HUES48 (cell line): ENCODE results near the gene CYP4A22.
"Not testable (repeated sequence)": the region's sequence is repeated elsewhere in the genome, so short reads cannot be mapped to it uniquely, and the experiment has no call there.

Source experiments
- H3K27ac ChIP-seq: one replicate; pipeline ENCODE4 v1.7.0; 2013; ENCODE audit warnings: low read depth, low read length, inconsistent platforms
- H3K27me3 ChIP-seq: 2 replicates; pipeline ENCODE4 v1.6.1; 2013; ENCODE audit warnings: mild to moderate bottlenecking, low read length; ENCODE audit not compliant: control insufficient read depth, insufficient read depth
- H3K36me3 ChIP-seq: 2 replicates; pipeline ENCODE4 v1.6.1; 2013; ENCODE audit warnings: low read length; ENCODE audit not compliant: control insufficient read depth, insufficient read depth
- H3K4me1 ChIP-seq: 2 replicates; pipeline ENCODE4 v1.6.1; 2013; ENCODE audit warnings: mild to moderate bottlenecking, low read length; ENCODE audit not compliant: control insufficient read depth, insufficient read depth
- H3K4me3 ChIP-seq: 2 replicates; pipeline ENCODE4 v1.5.1; 2013; ENCODE audit warnings: mild to moderate bottlenecking, low read depth, low read length
- H3K9ac ChIP-seq: 2 replicates; pipeline ENCODE4 v1.6.1; 2013; ENCODE audit warnings: mild to moderate bottlenecking, low read depth, low read length, moderate library complexity
- H3K9me3 ChIP-seq: 2 replicates; pipeline ENCODE4 v1.6.1; 2013; ENCODE audit warnings: low read length; ENCODE audit not compliant: control insufficient read depth, insufficient read depth

CYP4A22 gene

DNA sequence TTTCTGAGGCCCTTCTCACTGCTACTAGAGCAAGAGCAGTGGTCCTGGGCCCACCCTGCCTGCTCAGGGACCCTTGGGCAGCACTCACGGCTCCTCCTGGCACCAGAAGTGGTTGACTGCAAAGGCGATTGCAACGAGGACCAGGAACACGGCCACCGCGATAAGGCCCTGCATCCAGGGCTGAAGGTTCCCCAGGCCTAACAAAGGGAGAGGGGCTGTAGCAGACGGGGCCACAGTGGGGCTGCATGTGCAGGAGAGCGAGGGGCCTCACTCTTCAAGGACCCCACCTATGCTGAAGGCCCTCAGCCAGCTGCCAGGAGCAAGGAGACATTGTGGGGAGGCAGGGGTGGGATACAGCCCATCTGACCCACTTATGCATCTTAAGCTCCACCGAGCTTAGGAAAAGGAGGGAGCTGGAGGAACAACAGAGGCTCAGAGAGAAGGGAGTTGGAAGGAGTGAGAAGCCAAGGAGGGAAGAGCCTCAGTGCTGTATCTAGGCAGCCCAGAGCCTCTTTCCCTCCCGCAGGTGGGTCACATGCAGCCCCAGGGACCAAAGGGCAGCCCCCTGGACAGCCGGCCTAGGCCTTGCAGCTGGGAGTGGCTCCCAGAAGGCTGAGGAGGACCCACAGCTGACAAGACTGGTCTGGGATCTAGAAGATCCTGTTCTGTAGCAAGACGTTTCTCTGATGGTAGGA is 50.1 kb downstream of the CYP4A22 start:
- peaks cover 3% of the 10 kb centered on the region; the same call in 1 of the 2 replicates for H3K4me1 ChIP-seq
- no peak overlapping the region for H3K4me3 ChIP-seq
- H3K27me3 ChIP-seq = peaks cover 3% of the 10 kb centered on the region
- no peak overlapping the region for H3K9ac ChIP-seq
- no peak overlapping the region for H3K27ac ChIP-seq
- H3K36me3 ChIP-seq = no peaks in the 10 kb centered on the region
- no peaks in the 10 kb centered on the region for H3K9me3 ChIP-seq

DNA sequence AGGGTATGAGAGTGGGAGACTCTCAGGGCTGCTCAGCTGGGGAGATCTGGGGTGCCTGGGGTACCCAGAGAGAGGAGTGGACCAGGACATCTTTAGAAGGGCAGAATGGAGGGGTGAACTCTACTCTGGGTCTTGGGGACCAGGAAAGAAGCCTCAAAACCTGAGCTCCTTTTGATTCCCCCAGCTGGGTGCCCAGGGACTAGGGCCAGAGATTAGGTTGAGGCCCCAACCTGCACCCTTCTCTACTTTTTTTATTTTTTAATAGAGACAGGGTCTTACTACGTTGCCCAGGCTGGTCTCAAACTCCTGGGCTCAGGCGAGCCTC is 50.6 kb downstream of the CYP4A22 start:
- Histone ChIP-seq H3K27me3 (peaks cover 3% of the 10 kb centered on the region), H3K9ac (no peak overlapping the region), H3K4me1 (peaks cover 8% of the 10 kb centered on the region), H3K36me3 (no peaks in the 10 kb centered on the region), H3K9me3 (no peaks in the 10 kb centered on the region), H3K4me3 (no peak overlapping the region), H3K27ac (no peak overlapping the region)

GRCh38 chr1:47188791-47189785 is 51.8 kb downstream of the CYP4A22 start:
- no peaks in the 10 kb centered on the region for H3K36me3 ChIP-seq
- H3K27me3 ChIP-seq = peaks cover 9% of the 10 kb centered on the region
- H3K4me1 ChIP-seq = peaks cover 15% of the 10 kb centered on the region
- no peak overlapping the region for H3K9ac ChIP-seq
- H3K4me3 ChIP-seq = no peak overlapping the region
- no peaks in the 10 kb centered on the region for H3K9me3 ChIP-seq
- no peak overlapping the region for H3K27ac ChIP-seq

- peaks cover 18% of the 10 kb centered on the region for H3K27me3 ChIP-seq
- H3K27ac ChIP-seq = no peak within 1 kb of the TSS
- H3K9me3 ChIP-seq = no peaks in the 10 kb centered on the region
- no peak within 1 kb of the TSS for H3K9ac ChIP-seq
- H3K4me1 ChIP-seq = peaks cover 15% of the 10 kb centered on the region
- no peaks in the 10 kb centered on the region for H3K36me3 ChIP-seq
- H3K4me3 ChIP-seq = no peak within 1 kb of the TSS
These were observed 52.7 kb downstream of the CYP4A22 start, which contains the start of gene PDZK1IP1 for GRCh38 chr1:47189844-47190508. TSS of gene PDZK1IP1 (minus strand) at chr1:47190036. CDS start at chr1:47189932, 104 bp downstream.

GRCh38 chr1:47190509-47190855 is 53.2 kb downstream of the CYP4A22 start:
- no peaks in the 10 kb centered on the region for H3K36me3 ChIP-seq
- no peak overlapping the region for H3K9ac ChIP-seq
- H3K9me3 ChIP-seq = no peaks in the 10 kb centered on the region
- peaks cover 22% of the 10 kb centered on the region for H3K27me3 ChIP-seq
- no peak overlapping the region for H3K4me3 ChIP-seq
- H3K27ac ChIP-seq = no peak overlapping the region
- H3K4me1 ChIP-seq = peaks cover 15% of the 10 kb centered on the region

- peaks cover 15% of the 10 kb centered on the region for H3K4me1 ChIP-seq
- H3K27ac ChIP-seq = no peak overlapping the region
- H3K9ac ChIP-seq = no peak overlapping the region
- peaks cover 22% of the 10 kb centered on the region for H3K27me3 ChIP-seq
- no peaks in the 10 kb centered on the region for H3K9me3 ChIP-seq
- H3K36me3 ChIP-seq = no peaks in the 10 kb centered on the region
- no peak overlapping the region for H3K4me3 ChIP-seq
These were observed 53.6 kb downstream of the CYP4A22 start for GRCh38 chr1:47190857-47191256.

DNA sequence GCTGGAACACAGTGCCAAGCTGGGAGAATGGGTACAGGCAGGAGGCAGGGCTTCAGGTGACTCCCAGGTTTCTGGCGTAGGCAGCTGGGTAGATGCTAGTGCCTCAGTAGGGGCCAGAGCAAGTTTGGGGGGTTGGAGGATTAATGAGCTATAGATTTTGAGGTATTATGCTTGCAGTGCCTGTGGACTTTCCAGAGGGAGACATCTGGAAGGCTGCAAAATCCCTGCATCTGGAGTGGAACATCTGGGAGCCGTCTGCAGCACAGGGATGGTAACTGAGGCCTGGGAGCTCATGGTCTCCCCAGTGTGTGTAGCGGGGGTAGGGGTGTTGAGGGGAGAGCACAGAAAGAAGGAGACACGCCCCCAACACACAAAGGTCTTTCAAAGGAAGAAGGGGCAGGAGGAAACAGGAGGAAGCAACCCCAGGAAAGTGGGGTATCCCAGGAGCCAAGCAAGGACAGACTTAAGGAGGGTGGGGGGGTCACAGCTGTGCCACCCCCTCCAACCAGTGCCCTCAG is 54.8 kb downstream of the CYP4A22 start:
- no peaks in the 10 kb centered on the region for H3K9me3 ChIP-seq
- H3K27ac ChIP-seq = peak overlapping the region; percentile 29
- H3K9ac ChIP-seq = no peak overlapping the region
- no peaks in the 10 kb centered on the region for H3K36me3 ChIP-seq
- H3K27me3 ChIP-seq = peaks cover 22% of the 10 kb centered on the region
- H3K4me3 ChIP-seq = no peak overlapping the region
- H3K4me1 ChIP-seq = peaks cover 15% of the 10 kb centered on the region

DNA sequence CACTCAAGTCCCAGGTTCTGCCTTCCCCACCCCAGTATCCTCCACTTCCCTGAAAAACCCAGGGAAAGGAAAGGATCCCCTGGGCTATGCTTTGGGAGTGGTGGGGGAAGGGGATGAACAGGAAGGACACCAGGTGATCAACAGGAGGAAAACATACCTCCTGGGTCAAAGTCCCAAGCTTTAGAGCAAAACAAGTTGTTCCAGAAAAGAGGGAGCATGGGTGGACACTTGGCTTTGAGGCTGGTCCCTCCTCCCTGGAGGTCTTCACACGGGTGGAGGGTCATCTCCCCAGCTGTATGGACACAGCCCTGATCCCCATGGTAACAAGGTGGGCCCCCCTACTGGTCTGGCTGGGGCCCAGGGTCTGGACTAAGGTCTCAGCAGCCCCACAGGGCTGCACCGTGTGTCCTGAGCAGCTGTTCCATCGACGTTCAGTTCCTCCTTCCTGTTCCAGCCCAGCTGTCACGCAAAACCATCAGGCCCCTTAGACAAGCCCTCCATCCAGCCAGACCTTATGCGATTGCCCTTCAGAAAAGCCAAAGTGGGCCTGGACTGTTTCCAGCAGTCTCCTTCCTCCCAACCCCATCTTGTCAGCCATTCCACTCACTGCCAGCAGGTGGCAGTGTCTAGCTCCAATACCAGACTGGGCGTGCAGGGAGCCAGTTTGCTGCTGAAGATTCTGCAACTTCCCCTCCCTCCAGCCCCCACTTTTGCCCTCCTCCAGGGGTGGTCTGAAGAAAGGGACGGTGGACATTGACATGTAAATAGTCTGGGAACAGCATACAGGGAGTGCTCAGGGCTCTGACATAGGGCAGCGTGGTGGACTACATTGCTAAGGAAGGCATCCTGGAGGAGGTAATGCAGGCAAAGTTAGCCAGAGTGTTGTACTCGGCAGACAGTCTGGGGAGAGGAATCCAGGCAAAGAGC is 55.5 kb downstream of the CYP4A22 start:
- no peak overlapping the region for H3K4me3 ChIP-seq
- peaks cover 15% of the 10 kb centered on the region for H3K4me1 ChIP-seq
- no peak overlapping the region for H3K27ac ChIP-seq
- H3K9ac ChIP-seq = no peak overlapping the region
- H3K27me3 ChIP-seq = peaks cover 22% of the 10 kb centered on the region
- H3K9me3 ChIP-seq = no peaks in the 10 kb centered on the region
- H3K36me3 ChIP-seq = no peaks in the 10 kb centered on the region

DNA sequence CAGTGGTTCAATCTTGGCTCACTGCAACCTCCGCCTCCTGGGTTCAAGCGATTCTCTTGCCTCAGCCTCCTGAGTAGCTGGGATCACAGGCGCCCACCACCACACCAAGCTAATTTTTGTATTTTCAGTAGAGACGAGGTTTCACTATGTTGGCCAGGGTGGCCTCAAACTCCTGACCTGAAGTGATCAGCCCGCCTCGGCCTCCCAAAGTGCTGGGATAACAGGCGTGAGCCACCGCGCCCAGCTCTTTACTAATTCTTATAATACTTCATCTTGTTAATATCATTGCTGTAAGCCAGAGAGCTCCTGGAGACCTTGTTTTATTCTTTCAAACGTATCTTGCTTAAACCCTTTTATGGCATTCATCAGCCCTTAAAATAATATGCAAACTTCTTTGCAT is 56.3 kb downstream of the CYP4A22 start:
- Histone ChIP-seq H3K27me3 (peaks cover 29% of the 10 kb centered on the region), H3K4me1 (peaks cover 15% of the 10 kb centered on the region)
- not testable (repeated sequence) for H3K4me3 ChIP-seq, H3K27ac ChIP-seq, H3K9me3 ChIP-seq, H3K36me3 ChIP-seq, H3K9ac ChIP-seq

DNA sequence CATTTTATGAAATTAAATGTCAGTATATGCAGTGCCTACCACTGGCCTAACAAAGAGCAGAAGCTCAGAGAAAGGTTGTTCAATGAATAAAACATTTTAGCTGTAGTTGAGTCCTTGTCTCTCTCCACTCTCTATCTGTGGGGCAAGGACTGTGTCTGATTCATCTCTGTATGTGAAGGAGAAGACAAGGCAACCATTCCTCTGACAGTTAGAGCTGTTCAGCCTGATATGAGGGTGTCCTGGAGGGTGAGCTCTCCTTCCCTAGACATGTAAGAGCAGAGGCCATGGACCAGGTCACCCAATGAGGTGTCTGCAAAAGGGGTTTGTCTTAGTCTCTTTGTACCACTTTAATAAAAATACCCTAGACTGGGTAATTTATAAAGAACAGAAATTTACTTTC is 57.1 kb downstream of the CYP4A22 start:
- Histone ChIP-seq H3K4me3 (no peak overlapping the region), H3K27me3 (peaks cover 37% of the 10 kb centered on the region), H3K4me1 (peaks cover 15% of the 10 kb centered on the region), H3K9me3 (no peaks in the 10 kb centered on the region), H3K36me3 (no peaks in the 10 kb centered on the region), H3K27ac (no peak overlapping the region), H3K9ac (no peak overlapping the region)
